Activated CD4-positive, alpha-beta T cell treated with anti-CD3 and anti-CD28 coated beads for 48 hours (primary cell): ENCODE results near the gene ADGRL2.

Experiments
- DNase-seq: peaks from one replicate; pipeline ENCODE4 v3.0.0-alpha.2; 2020

Gene ADGRL2

DNA sequence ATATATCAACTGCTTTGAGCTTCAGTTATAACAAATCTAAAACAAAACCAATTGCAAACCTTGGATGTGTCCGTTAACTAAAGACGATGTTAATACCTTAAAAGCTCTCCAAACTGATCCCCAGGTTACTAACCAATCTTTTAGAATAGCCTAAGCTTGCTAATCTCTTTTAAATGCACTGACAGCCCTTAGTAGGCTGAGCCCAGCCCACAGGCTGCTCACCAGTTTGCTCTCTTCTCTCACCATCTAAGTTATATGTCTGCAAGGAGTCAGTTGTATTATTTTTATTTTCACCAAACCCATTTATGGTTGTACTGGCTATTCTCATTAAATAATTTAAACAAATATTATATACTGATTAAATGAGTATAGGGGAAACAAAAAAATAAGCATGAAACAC lies 199.5 kb downstream of the ADGRL2 start:
- DNase-seq, result no peak

DNA sequence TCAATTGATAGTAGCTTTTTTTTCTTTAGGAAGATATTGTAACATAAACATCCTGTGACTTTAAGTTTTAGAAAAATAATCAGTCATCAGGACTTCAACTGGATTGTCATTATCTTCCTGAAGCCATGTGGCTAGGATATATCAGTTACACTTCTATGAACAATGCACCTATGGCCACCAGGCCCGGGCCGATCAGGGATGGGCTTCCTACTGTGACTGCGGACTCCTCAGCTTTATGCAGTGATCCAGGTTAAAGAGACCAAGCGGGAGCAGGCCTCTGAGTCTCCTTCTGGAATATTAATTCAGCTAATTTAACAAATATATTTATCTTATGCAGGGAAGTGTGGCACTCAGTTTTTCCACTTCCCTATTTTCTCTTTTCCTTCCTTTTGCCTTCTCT lies 200.6 kb downstream of the ADGRL2 start:
- DNase-seq, result no peak

DNA sequence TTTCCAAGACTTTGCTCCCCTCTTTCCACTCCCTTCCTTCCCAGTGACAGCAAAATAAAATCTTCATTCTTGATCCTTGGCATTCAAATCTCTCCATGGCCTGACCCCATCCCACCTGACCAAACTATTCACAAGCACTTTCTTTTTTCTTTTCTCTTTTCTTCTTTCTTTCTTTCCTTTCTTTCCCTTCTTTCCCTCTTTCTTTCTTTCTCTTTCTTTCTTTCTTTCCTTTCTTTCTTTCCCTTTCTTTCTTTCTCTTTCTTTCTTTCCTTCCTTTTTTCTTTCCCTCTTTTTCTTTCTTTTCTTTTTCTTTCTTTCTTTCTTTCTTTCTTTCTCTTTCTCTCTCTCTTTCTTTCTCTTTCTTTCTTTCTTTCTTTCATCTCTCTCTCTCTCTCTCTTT lies 207.1 kb downstream of the ADGRL2 start:
- DNase-seq, result no peak

DNA sequence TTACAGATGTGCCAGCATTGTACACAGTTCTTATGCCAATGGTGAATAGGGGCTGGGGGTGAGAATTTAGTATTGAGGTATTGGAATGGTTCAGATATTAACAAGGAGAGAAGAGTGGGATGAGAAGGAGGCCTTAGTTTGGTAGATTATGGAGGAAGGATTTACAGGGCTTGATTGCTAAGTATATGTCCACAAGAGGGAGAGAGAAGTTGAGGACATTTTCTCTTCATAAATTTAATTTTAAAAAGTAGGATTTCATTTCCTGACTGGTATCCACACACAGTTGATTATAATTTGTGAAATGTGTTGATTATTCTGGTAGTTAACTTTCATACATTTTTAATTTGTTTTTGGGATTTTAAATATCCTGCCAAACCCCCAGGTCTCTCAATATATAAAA lies 213.0 kb downstream of the ADGRL2 start:
- no peak for DNase-seq

DNA sequence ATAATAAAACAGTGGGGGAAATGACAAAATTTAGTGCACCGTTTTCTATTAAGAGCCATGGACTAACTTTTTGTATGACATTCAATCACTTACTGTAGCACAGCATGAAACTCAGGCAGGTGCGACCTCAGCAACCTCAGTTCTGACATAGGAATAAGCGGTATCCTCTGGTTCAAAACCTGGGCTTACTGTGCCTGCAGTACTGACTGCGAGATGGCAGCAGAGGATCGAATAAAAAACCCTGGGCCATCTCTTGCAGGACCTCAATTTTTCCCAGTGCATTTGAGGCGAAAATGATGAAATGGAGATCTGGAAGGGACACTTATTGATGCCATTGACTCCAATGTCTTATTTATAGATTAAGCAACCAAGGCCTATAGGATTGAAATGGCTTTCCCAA lies 214.7 kb downstream of the ADGRL2 start:
- no peak for DNase-seq

DNA sequence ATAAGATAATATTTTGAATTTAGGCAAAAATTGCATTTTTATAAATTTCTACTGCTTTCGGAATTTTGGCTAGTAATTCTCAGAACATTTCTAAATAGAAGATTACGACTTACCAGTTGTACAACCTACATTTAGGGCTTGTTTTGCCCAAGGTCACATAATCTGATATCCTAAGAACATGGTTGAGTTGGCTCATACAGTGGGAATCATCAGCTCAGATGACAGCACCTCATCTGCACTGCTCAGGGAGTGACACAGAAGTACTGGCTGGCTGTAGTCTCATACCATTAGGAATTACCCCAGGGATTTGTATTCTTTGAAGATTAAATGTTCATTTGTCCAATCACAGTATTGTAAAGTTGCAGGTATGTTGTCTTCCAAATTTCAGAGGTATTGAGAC lies 217.6 kb downstream of the ADGRL2 start:
- DNase-seq, result no peak

DNA sequence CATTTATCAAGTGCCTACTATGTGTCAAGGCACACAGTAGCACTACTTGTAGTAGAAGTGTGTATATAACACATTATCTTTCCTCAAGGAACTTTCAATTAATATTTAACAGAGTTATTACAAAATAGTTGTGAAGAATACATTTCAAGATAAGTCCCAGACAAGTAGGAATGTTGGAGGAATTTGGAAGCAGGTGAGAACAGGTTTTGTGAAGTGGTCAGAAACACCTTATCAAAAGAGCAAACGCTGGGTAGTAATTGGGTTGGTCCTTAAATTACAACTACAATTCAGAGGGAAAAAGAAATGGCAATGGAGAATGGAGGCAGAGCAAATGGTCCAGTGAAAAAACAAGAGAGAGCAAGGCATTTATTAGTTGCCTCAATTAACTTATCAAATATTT lies 218.8 kb downstream of the ADGRL2 start:
- DNase-seq, result no peak

DNA sequence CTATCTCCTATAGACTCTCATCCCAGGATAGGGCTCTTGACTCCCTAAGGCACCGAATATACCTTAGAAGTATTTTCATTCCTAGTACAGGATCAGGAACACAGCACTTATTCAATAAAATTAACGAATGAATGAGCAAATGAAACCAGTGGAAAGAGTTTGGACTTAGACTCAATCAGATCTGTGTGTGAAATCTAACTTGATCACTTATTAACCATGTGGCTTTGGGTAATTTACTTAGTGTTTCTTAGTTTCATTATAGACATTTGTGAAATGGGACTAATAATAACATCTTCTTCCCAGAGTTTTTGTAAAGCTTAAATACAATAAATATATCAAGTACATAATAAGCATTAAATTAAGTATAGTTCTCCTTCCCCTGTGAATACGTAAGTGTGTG lies 230.1 kb downstream of the ADGRL2 start:
- DNase-seq, result no peak

DNA sequence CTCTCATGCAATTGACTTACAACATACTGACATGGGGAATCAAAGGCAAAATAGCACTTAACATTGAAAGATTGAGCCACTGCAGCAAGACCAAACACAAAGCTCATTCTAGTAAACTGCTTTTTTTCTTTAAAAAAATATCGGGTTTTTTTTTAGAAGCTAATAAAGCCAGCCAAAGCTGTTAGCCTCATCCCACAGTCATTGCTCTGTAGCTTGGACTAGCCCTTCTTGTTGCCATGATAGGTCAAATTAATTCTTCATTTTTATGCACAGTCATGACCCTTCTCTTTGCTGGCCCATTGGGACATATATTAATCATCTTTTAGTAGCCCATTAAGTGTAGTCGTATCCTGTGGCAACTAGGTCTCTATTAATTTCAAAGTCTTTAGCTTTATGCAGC lies 231.3 kb downstream of the ADGRL2 start:
- no peak for DNase-seq

DNA sequence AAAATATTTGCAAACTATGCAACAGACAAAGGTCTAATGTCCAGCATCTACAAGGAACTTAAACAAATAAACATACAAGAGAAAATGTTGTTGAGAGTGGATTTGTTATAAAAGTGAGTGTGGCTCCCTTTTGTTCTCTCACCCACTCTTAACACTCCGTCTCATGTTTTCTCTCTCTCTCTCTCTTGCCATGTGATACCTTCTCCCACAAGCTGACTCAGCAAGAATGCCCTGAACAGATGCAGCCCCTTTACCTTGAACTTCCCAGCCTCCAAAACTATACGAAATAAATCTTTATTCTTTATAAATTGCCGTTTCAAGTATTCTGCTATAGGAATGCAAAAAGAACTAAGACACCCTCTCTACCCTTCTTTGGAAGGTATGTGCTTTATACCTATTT lies 234.1 kb downstream of the ADGRL2 start:
- DNase-seq, result no peak
